ENCODE results near the gene HES6. TPM values are rescaled to one million over a fixed set of nuclear protein-coding genes. Genes with fewer than 3 reads are reported as not detected.
"Not testable (repeated sequence)": the region's sequence is repeated elsewhere in the genome, so short reads cannot be mapped to it uniquely, and the experiment has no call there.

Gene HES6
- polyA plus RNA-seq, 1 experiment: 1.7 TPM

DNA sequence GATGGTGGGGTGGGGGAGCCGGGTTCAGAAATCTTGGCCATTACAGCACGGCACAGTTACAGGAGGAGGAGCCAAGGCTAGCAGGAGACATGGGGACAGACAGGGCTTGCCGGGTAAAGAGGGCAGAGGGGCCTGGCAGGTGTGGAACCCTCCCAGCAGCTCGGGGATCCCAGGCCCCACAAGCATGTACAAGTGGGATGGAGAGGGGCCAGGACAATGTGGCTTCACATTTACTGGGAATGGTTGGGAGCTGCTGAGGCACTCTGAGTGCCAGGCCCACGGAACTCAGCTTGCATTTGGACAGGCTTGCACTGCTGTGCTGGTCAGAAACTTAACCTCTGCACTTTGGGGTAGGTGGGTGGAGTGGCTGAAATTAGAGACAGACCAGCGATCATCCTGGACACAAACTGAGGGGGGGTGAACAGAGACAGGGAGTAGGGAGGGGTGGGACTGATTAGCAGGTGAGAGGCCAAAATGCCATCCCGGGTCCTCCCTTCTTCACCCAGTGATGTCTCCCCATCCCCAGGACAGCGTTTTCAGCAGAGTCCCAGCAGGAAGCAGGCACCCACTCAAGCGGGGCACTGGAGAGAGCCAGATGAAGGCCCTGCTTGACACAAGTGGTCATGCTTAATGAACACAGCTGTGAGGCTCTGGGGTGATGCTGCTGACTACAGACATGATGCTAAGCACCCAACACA, 38.9 kb upstream of the HES6 start:
- POLR2A ChIA-PET: no interaction called here
- CTCF ChIA-PET: interaction anchor here (0.5 to 3.3 kb wide), 3 partner anchors 8 to 442 kb away, joined by 3 to 22 read pairs (median 4); no protein-coding TSS in a partner anchor
- Histone ChIP-seq H3K4me3 (ENCODE audit: low read depth, low read length) (no peak overlapping the region), H3K36me3 (ENCODE audit: control insufficient read depth, insufficient read depth, low read length) (peaks cover 11% of the 10 kb centered on the region), H3K27me3 (ENCODE audit: control insufficient read depth, insufficient read depth, low read length) (no peaks in the 10 kb centered on the region)
- TF ChIP-seq, protein P1, sequence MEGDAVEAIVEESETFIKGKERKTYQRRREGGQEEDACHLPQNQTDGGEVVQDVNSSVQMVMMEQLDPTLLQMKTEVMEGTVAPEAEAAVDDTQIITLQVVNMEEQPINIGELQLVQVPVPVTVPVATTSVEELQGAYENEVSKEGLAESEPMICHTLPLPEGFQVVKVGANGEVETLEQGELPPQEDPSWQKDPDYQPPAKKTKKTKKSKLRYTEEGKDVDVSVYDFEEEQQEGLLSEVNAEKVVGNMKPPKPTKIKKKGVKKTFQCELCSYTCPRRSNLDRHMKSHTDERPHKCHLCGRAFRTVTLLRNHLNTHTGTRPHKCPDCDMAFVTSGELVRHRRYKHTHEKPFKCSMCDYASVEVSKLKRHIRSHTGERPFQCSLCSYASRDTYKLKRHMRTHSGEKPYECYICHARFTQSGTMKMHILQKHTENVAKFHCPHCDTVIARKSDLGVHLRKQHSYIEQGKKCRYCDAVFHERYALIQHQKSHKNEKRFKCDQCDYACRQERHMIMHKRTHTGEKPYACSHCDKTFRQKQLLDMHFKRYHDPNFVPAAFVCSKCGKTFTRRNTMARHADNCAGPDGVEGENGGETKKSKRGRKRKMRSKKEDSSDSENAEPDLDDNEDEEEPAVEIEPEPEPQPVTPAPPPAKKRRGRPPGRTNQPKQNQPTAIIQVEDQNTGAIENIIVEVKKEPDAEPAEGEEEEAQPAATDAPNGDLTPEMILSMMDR (IDR thresholded peaks at IDR 0.05; ENCODE audit: insufficient read depth, low read depth, low read length): no peak
- DNase-seq (ENCODE audit: low read depth): no peak

DNA sequence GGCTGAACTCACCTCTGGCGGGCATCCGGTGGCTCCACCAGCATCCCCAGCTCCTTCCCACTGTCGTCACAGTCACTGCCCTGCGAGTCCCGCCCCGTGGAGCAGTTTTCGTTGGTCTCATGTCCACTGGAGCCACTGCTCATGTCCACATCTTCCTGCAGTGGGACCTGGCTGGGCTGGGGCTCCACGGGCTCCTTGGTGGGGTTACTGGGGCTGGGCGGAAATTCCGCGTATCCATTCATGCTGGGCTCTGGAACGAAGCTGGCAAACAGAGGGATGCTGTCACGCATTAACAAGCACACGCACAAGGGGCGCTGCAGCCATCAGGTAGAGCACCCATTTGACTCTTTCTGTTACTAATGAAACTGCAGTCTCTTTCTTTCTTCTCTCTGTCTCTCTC, 37.9 kb upstream of the HES6 start:
- Histone ChIP-seq H3K36me3 (ENCODE audit: control insufficient read depth, insufficient read depth, low read length) (peaks cover 12% of the 10 kb centered on the region), H3K4me3 (ENCODE audit: low read depth, low read length) (no peak overlapping the region), H3K27me3 (ENCODE audit: control insufficient read depth, insufficient read depth, low read length) (no peaks in the 10 kb centered on the region)
- CTCF ChIA-PET: interaction anchor here (1.4 to 3.3 kb wide), 2 partner anchors 10 to 13 kb away, joined by 3 to 22 read pairs; no protein-coding TSS in a partner anchor
- no peak for DNase-seq (ENCODE audit: low read depth)
- POLR2A ChIA-PET: no interaction called here
- TF ChIP-seq, protein P1 (IDR thresholded peaks at IDR 0.05; ENCODE audit: insufficient read depth, low read depth, low read length): no peak

DNA sequence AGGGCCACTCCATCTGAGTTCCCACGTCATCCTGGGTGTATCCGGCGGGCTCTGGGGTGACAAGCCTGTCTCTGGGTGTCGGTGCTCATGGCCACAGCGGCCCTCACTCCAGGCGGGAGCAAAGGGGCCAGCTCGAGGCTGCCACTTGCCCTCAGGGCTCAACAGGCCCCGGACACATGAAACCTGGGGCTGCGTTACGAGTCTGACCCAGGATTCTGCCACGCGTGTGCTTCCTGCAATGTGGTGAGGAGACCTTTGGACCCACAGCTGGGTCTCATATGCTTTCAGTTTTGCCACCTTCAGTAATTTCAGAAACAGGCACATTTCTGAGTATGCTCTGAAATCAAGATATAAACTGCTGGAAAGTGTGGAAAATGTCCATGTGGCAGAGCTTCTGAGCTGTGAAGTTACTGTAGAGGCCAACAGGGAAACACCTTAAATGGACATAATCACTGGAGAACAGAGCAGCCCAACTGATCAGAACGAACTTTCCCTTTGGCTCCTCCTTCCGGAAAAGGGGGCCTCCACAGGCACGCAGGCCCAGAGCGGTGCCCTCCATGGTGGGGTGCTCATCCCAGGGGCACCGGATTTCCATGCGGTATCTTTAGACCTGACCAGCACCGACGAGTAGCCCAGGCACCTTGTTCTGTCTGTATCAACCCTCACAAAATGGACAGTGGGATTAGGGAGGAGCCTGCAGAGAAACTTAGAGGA, 34.5 kb upstream of the HES6 start:
- no peak for DNase-seq (ENCODE audit: low read depth)
- Histone ChIP-seq H3K4me3 (ENCODE audit: low read depth, low read length) (no peak overlapping the region), H3K36me3 (ENCODE audit: control insufficient read depth, insufficient read depth, low read length) (peaks cover 20% of the 10 kb centered on the region), H3K27me3 (ENCODE audit: control insufficient read depth, insufficient read depth, low read length) (no peaks in the 10 kb centered on the region)
- CTCF ChIA-PET: interaction anchor here (0.6 to 5.4 kb wide), 3 partner anchors 10 to 235 kb away, joined by 3 to 52 read pairs (median 3); no protein-coding TSS in a partner anchor
- TF ChIP-seq, protein P1 (IDR thresholded peaks at IDR 0.05; ENCODE audit: insufficient read depth, low read depth, low read length): no peak
- POLR2A ChIA-PET: no interaction called here

DNA sequence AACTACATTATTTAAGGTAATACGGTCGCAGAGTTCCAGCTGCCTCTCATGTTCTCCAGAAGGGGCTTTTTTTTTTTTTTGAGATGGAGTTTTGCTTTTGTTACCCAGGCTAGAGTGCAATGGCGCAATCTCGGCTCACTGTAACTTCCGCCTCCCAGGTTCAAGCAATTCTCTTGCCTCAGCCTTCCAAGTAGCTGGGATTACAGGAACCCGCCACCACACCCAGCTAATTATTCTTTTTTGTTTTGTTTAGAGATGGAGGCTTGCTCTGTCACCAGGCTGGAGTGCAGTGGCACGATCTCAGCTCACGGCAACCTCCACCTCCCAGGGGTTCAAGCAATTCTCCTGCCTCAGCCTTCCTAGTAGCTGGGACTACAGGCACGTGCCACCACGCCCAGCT, 33.6 kb upstream of the HES6 start:
- CTCF ChIA-PET: interaction anchor here (1.0 to 5.4 kb wide), 4 partner anchors 9 to 415 kb away, joined by 3 to 52 read pairs (median 8); no protein-coding TSS in a partner anchor
- POLR2A ChIA-PET; DNase-seq (ENCODE audit: low read depth); H3K27me3 ChIP-seq (ENCODE audit: control insufficient read depth, insufficient read depth, low read length); H3K4me3 ChIP-seq (ENCODE audit: low read depth, low read length): not testable (repeated sequence)
- peaks cover 18% of the 10 kb centered on the region for H3K36me3 ChIP-seq (ENCODE audit: control insufficient read depth, insufficient read depth, low read length)

DNA sequence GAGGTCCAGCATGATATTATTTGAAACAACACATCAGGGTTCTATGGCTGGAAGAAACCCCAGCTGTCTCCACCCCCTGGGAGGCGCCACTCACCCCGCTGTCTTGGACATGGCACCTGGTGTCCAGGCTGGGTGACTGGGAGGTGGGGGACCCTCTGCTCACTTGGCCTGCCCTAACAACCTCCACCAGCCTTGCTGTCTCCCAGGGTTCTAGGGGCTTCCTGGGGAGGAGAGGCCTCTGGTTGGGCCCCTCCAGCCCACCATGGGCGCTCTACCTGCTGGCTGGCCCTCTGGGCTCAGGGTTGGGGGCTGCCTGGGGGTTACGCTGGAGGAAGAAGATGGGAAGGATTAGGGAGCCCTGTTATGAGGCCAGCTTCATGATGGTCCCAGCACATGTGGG, 32.3 kb upstream of the HES6 start:
- POLR2A ChIA-PET: no interaction called here
- CTCF ChIA-PET: interaction anchor here (0.6 to 5.4 kb wide), 4 partner anchors 7 to 666 kb away, joined by 3 to 52 read pairs (median 8); no protein-coding TSS in a partner anchor
- DNase-seq (ENCODE audit: low read depth): no peak
- Histone ChIP-seq H3K27me3 (ENCODE audit: control insufficient read depth, insufficient read depth, low read length) (no peaks in the 10 kb centered on the region), H3K4me3 (ENCODE audit: low read depth, low read length) (no peak overlapping the region), H3K36me3 (ENCODE audit: control insufficient read depth, insufficient read depth, low read length) (peaks cover 23% of the 10 kb centered on the region)
- TF ChIP-seq, protein P1 (IDR thresholded peaks at IDR 0.05; ENCODE audit: insufficient read depth, low read depth, low read length): no peak

DNA sequence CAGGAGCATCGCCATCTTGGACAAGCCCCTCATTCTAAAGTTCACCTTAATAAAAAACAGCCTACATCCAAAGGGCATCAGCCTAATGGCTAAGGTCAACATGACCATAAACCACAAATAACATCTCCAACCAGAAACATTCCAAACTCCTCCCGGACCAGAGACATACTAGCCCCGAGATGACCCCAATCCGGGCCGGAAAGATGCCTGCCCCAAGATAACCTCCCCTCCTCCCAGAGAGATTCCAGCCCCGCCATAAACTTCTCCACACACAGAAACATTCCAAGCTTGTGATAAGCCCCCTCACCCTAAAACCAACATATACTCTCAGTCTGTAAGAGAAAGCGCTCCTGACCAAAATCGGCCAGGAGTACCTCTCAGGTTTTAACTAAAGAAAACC, 31.8 kb upstream of the HES6 start:
- H3K36me3 ChIP-seq (ENCODE audit: control insufficient read depth, insufficient read depth, low read length): peaks cover 23% of the 10 kb centered on the region
- H3K4me3 ChIP-seq (ENCODE audit: low read depth, low read length); POLR2A ChIA-PET; H3K27me3 ChIP-seq (ENCODE audit: control insufficient read depth, insufficient read depth, low read length); DNase-seq (ENCODE audit: low read depth): not testable (repeated sequence)
- CTCF ChIA-PET: interaction anchor here (0.6 to 5.4 kb wide), 5 partner anchors 7 to 666 kb away, joined by 3 to 52 read pairs (median 3); partner anchors contain the start of gene PER2

All from BJ (cell line).